DMS153 (cell line): ENCODE results near the gene CYP46A1.

Experiments used
- DNase-seq: peaks from one replicate; lab custom pipeline; 2025; lab: John Stamatoyannopoulos, UW

Gene CYP46A1

GRCh38 chr14:99729991-99730875 lies 46.1 kb downstream of the CYP46A1 start:
- DNase-seq: no peak

GRCh38 chr14:99730876-99731546 lies 46.9 kb downstream of the CYP46A1 start:
- DNase-seq: no peak

- DNase-seq: no peak
Measured at GRCh38 chr14:99731547-99732435, 47.7 kb downstream of the CYP46A1 start.

GRCh38 chr14:99732436-99733210 lies 48.5 kb downstream of the CYP46A1 start:
- no peak for DNase-seq

GRCh38 chr14:99733211-99733539 lies 49.1 kb downstream of the CYP46A1 start:
- no peak for DNase-seq

DNA sequence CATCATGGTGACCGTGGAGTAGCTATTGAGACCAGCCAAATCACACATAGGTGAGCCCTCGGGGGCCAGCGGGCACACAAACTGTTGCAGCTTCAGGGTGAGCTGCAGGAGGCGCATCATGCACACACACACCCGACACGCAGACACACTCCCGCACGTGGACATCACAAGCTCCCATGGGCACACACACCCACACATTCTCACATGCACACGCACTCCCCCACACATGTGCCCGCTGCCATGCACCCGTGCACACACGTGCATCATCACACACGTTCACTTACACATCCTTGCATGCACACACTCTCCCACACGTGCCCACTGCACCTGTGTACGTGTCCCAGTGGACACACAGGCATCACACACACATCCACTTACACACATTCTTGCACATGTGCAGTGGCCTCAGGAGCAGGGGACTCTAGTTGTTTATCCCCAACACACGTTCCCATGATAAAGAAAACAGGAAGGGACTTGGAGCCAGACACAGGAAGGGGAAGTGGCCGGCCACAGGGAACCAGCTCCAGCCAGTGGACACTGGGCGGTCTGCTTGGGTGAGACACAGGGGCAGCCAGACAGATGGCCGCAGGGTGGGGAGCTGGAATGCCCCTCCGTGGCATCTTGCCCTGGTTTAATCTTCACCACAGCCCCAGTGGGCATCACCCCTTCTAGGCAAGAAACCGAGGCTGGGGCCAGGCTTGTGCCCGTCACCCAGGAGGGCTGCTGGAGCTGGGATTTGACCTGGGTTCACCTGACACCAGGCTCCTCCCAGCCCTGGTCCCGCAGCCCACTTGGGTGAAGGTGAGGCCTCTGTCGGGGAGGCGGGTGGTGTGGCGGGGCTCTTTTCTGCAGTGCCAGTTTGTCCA lies 49.7 kb downstream of the CYP46A1 start:
- DNase-seq: no peak

DNA sequence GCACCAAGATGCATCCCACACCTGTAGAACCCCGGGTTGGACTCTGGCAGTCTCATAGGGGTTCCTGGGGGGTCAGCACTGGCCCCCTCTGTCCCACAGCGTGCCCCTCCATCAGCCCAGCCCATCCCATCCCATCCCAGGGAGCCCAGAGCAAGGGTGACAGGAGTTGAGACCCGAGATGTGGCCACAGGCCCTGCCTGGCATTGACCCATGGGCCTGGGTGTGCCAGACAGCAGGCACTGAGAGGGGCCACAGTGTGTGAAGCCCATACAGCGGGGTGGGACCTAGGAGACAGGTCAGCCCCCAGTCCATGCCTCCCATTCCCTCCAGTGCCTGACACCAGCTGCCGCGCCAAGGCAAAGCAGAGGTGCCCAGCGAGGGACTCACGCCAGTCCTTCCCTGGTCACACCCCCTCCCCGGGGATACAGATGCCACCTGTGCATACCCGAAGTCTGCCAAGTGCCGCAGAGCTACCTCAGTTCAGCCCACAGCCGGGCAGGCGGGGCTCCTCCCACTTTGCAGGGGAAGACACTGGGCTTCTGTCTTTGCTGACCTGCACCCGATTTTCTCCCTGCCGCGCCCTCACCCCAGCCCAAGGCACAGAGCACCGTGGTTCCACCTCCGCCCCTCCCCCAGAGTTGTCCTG lies 50.4 kb downstream of the CYP46A1 start:
- no peak for DNase-seq

GRCh38 chr14:99735189-99736135 lies 51.4 kb downstream of the CYP46A1 start:
- no peak for DNase-seq

GRCh38 chr14:99736603-99737371 lies 52.7 kb downstream of the CYP46A1 start:
- no peak for DNase-seq

GRCh38 chr14:99737451-99737951 lies 53.4 kb downstream of the CYP46A1 start:
- no peak for DNase-seq

- DNase-seq: no peak
Measured at GRCh38 chr14:99737956-99738667, 54.0 kb downstream of the CYP46A1 start.

DNA sequence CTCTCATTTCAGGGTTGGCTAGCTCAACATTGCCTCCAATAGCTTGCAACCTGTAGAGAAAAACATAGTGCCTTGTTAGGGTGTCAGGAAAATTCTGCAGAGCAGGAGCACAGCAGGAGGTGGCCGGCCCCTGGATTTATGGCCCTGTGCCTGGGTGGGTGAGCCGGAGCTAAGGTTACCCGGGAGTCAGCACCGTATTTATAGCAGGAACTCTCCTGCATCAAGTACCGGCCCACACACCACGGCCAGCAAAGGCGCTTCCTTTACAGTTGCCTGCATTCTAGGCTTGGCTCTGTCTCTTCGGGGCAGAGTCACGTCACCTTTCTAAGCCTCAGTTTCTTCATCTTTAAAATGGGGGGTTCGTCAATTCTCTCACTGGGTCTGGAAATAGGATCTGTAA lies 56.3 kb downstream of the CYP46A1 start:
- no peak for DNase-seq

- no peak for DNase-seq
Measured at GRCh38 chr14:99741227-99741976, 57.3 kb downstream of the CYP46A1 start.

DNA sequence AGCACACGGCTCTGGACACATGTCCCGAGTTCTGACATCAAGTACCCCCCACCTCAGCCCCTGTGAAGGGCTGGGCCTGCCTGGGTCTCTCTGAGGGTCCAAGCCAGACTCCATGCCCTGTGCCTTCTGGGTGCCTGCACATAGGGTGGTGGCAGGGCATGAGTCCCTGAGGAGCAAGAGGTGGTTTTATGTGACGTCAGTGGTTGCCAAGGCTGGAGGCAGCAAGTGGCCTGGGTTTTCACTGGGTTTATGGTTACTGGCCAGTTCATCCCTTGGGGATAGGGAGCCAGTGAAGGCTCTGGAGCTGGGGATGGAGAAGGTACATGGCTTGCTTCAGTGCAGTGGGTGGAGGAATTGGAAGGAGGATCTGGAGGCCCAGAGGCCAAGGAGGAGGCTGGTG lies 58.0 kb downstream of the CYP46A1 start:
- no peak for DNase-seq

DNA sequence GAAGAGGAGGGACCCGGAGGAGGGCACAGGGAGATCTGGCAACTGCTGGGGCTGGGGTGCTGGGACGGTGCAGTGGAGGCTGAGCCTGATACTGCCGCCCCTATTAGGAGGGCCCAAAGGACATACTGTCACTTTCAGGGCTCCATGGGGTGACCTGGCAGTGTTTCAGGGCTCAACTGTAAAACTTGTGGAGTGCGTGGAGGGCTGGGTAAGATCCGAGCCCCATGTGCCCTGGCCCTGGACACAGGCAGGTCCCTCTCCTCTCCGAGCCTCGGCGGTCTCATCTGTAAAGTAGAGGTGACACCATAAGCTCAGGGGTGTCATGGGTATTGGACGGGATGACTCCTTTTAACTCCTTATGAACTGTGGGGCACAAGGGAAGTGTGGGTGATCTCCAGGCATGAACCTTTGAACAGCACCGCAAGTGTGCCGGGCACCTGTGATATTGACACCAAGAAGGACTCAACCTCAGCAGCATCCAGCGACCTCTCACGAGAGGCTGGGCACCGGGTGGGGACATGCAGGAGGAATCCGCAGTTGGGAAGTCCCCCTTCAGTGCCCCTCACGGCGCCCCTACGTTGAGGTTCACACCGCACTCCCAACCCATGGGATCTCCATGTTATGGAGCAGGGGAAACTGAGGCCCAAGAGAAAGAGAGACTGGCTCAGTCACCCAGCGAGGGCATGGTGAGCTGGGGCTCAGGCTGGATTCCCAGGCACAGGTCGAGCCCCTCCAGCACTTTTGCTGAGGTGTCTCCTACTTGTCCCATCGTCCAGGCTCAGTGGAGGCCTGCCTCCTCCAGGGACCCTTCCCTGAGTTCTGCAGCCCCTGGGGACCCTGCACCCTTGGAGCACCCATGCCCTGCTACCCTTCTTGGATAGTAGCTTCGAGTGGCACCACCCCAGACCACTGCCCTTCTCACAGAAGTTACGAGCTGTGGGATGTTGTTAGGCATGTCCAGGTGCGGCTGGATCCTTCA lies 58.7 kb downstream of the CYP46A1 start:
- DNase-seq: no peak
